Naive thymus-derived CD8-positive, alpha-beta T cell (primary cell): ENCODE results near the gene STAP2. TPM values are rescaled to one million over a fixed set of nuclear protein-coding genes. Genes with fewer than 3 reads are reported as not detected.
"Not testable (repeated sequence)": the region's sequence is repeated elsewhere in the genome, so short reads cannot be mapped to it uniquely, and the experiment has no call there.

Experiments used
- ATAC-seq, 2 donors: fragments of 150-1000 bp; cut with Tn5 transposase in 1 of 2; sonication (Bioruptor Pico), chemical (Tn5 transposase) in 1 of 2; 1 replicate in 1 of 2; 2 replicates in 1 of 2; pipeline ENCODE4 v1.10.0; 2021; ENCODE audit warnings: mild to moderate bottlenecking in 2 of 2, moderate library complexity in 2 of 2
- POLR2A ChIA-PET: fragments of 350-600 bp; sonication (Branson Sonifier 250); formaldehyde crosslinking; loops from one replicate; lab custom pipeline; 2021; ENCODE audit warnings: antibody characterized with exemption; lab: Charles Lee
- DNase-seq, 10 donors: peaks; one replicate each; pipeline versions ENCODE4 v3.0.0 to v3.0.0-alpha.2; 2020 to 2022
- H3K27ac Mint-ChIP-seq, 10 donors: one replicate each; pipeline ENCODE4 v1.8.0; 2020 to 2022; ENCODE audit warnings: mild to moderate bottlenecking in 10 of 10, mixed read lengths in 10 of 10, moderate library complexity in 4 of 10, inconsistent platforms in 1 of 10
- H3K27me3 Mint-ChIP-seq, 5 donors: one replicate each; pipeline ENCODE4 v1.8.0; 2021 to 2022; ENCODE audit warnings: mixed read lengths in 5 of 5
- H3K36me3 Mint-ChIP-seq, 3 donors: one replicate each; pipeline ENCODE4 v1.8.0; 2020 to 2022; ENCODE audit warnings: mixed read lengths in 3 of 3, mild to moderate bottlenecking in 2 of 3, inconsistent platforms in 1 of 3
- H3K4me1 Mint-ChIP-seq, 4 donors: one replicate each; pipeline ENCODE4 v1.8.0; 2021 to 2022; ENCODE audit warnings: mixed read lengths in 4 of 4
- H3K4me3 Mint-ChIP-seq, 10 donors: one replicate each; pipeline ENCODE4 v1.8.0; 2020 to 2022; ENCODE audit warnings: mild to moderate bottlenecking in 10 of 10, mixed read lengths in 10 of 10, moderate library complexity in 6 of 10, inconsistent platforms in 1 of 10
- H3K9me3 Mint-ChIP-seq, 9 donors: one replicate each; pipeline ENCODE4 v1.8.0; 2020 to 2022; ENCODE audit warnings: mixed read lengths in 9 of 9, mild to moderate bottlenecking in 3 of 9, inconsistent platforms in 1 of 9, moderate library complexity in 1 of 9
- polyA plus RNA-seq, 3 donors: library from polyadenylated mRNA; unstranded; fragments of 300-500 nt; fragmentation: Illumina TruSeq; gene quantifications; one replicate each; pipeline ENCODE4 v1.2.3, GENCODE V29; 2021
- total RNA-seq, 8 experiments: library from RNA in 2 of 8; stranded (reverse) in 2 of 8; gene quantifications; one replicate each; pipeline ENCODE4 v1.2.3 and lab custom pipeline; 2021 to 2026

The STAP2 gene
- total and polyA plus RNA-seq, 5 experiments from 2014 or later: 1.3 to 2.6 (median 1.5) TPM

GRCh38 chr19:4329858-4330257, 8.8 kb downstream of the STAP2 start:
- peak overlapping the region in 3 of 10 donors; percentile 28 to 95 (median 74) for H3K27ac Mint-ChIP-seq
- H3K4me3 Mint-ChIP-seq: peak overlapping the region in 6 of 10 donors; percentile 18 to 85 (median 54)
- H3K4me1 Mint-ChIP-seq: peaks cover 15 to 41% (median 33%) of the 10 kb centered on the region in 4 donors
- H3K27me3 Mint-ChIP-seq: peaks cover 0 to 4% (median 0%) of the 10 kb centered on the region in 5 donors
- H3K9me3 Mint-ChIP-seq: peaks cover 0 to 9% (median 0%) of the 10 kb centered on the region in 9 donors
- no peak for ATAC-seq
- DNase-seq: no peak
- POLR2A ChIA-PET: interaction anchor here (0.6 to 2.7 kb wide), 2 partner anchors 13 to 98 kb away, joined by 4 to 13 read pairs; partner anchors contain the start of gene MPND
- H3K36me3 Mint-ChIP-seq: peaks cover 0 to 2% (median 0%) of the 10 kb centered on the region in 3 donors

GRCh38 chr19:4328991-4329681, 9.5 kb downstream of the STAP2 start:
- peak overlapping the region in 9 of 10 donors; percentile 62 to 98 (median 91) for H3K27ac Mint-ChIP-seq
- peaks cover 13 to 39% (median 33%) of the 10 kb centered on the region in 4 donors for H3K4me1 Mint-ChIP-seq
- ATAC-seq, H3K27me3 Mint-ChIP-seq, H3K9me3 Mint-ChIP-seq, H3K36me3 Mint-ChIP-seq: not testable (repeated sequence)
- peak overlapping the region; percentile 75 to 95 (median 85) for H3K4me3 Mint-ChIP-seq
- DNase-seq: peak in 4 of 10 donors; percentile 37 to 51 (median 42)
- POLR2A ChIA-PET: interaction anchor here (0.6 to 2.7 kb wide), 3 partner anchors 8 to 97 kb away, joined by 3 to 13 read pairs (median 4); partner anchors contain the start of gene MPND

DNA sequence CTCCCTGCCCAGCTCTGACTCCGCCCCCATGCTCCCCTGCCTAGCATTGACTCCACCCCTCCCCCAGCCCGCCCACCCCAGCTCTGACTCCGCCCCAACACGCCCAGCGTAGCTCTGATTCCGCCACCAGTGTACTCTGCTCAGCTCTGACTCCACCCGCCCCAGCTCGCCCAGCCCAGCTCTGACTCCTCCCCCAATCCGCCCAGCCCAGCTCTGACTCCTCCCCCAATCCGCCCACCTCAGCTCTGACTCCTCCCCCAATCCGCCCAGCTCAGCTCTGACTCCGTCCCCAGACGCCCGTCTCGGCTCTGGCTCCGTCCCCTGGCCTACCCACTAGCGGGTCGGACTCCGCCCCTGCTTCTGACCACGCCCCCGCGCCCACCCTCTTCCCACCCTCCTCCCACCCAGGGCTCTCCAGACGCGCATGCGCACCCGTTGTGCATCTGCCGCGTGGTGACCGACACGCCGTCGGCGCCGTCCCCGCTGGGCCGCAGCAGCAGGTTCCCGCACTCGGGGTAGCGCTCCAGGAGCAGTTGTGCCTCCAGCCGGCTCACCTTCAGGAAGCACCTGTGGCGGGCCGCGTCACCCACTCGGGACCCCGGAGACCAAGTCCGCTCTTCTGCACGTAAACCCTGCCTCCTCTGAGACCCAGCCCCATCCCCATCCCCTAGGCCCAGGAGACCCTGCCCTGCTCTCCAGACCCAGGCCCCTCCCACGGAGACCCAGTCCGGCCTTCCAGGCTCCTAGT, 10.2 kb downstream of the STAP2 start:
- H3K27ac Mint-ChIP-seq: peak overlapping the region; percentile 43 to 98 (median 88)
- POLR2A ChIA-PET: interaction anchor here (0.5 to 2.7 kb wide), 10 partner anchors 8 to 640 kb away, joined by 3 to 18 read pairs (median 3); partner anchors contain the start of genes MPND and TMIGD2
- peak overlapping the region; percentile 75 to 95 (median 85) for H3K4me3 Mint-ChIP-seq
- DNase-seq (peak; percentile 87 to 99 (median 94)), ATAC-seq (peak; percentile 82 to 87)
- H3K36me3 Mint-ChIP-seq: no peaks in the 10 kb centered on the region
- H3K4me1 Mint-ChIP-seq: peaks cover 11 to 39% (median 33%) of the 10 kb centered on the region in 4 donors
- peaks cover 0 to 4% (median 0%) of the 10 kb centered on the region in 5 donors for H3K27me3 Mint-ChIP-seq
- H3K9me3 Mint-ChIP-seq: no peaks in the 10 kb centered on the region

DNA sequence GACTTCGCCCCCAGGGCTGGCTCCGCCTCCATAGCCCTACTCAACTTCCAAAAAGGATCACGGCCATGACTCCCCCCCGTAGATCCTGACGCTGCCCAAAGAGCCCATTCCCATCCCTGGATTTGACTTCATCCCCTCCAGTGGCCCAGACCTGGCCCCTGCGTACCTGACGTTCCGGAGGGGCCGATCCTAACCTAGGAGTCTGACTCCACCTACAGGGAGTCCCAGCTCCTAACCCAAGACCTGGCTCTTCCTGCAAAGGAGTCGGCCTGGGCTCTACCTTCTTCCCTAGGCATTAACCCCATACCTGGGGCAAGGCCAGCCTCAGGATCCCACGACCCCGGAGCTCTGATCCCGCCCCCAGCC, 10.8 kb downstream of the STAP2 start:
- no peaks in the 10 kb centered on the region for H3K36me3 Mint-ChIP-seq
- no peak for DNase-seq
- H3K4me1 Mint-ChIP-seq: peaks cover 11 to 39% (median 33%) of the 10 kb centered on the region in 4 donors
- H3K9me3 Mint-ChIP-seq: no peaks in the 10 kb centered on the region
- POLR2A ChIA-PET: interaction anchor here (0.5 to 1.3 kb wide), 8 partner anchors 10 to 640 kb away, joined by 3 to 18 read pairs (median 3); partner anchors contain the start of genes MPND and TMIGD2
- H3K27ac Mint-ChIP-seq: peak overlapping the region in 7 of 10 donors; percentile 62 to 95 (median 86)
- peaks cover 0 to 4% (median 0%) of the 10 kb centered on the region in 5 donors for H3K27me3 Mint-ChIP-seq
- peak overlapping the region; percentile 71 to 95 (median 85) for H3K4me3 Mint-ChIP-seq
- ATAC-seq: peak; percentile 16 to 28

- Mint-ChIP-seq H3K4me1 (peaks cover 11 to 39% (median 33%) of the 10 kb centered on the region in 4 donors), H3K27ac (peak overlapping the region in 7 of 10 donors; percentile 73 to 95 (median 86)), H3K9me3 (no peaks in the 10 kb centered on the region), H3K4me3 (peak overlapping the region; percentile 71 to 95 (median 85)), H3K27me3 (peaks cover 0 to 4% (median 0%) of the 10 kb centered on the region in 5 donors), H3K36me3 (no peaks in the 10 kb centered on the region)
- DNase-seq (peak; percentile 37 to 84 (median 58)), ATAC-seq (peak; percentile 27 to 29)
- POLR2A ChIA-PET: interaction anchor here (0.9 to 1.3 kb wide), 6 partner anchors 16 to 639 kb away, joined by 3 to 18 read pairs (median 3); partner anchors contain the start of genes MPND and TMIGD2
These were observed 11.3 kb downstream of the STAP2 start for GRCh38 chr19:4327252-4327876.

DNA sequence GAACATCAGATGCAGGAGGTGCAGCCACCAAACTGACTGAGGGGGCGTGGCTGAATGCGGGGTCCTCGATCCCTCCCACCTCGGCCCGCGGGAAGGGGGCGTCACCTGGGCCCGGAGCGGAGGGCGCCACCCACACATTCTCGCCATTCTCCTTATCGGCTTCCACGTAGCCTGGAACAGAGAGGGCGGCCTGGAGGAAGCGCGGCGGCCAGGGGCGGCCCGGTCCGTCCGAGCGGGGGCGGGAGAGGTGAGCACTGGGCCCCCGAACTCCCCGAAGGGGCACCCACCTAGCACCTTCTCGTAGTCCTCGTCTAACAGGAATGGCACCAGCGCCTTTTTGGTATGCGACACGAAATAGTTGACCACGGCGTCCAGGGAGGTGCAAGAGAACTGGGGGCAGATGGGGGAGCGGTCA, 11.8 kb downstream of the STAP2 start:
- H3K4me1 Mint-ChIP-seq: peaks cover 11 to 39% (median 33%) of the 10 kb centered on the region in 4 donors
- peaks cover 0 to 4% (median 0%) of the 10 kb centered on the region in 5 donors for H3K27me3 Mint-ChIP-seq
- peak overlapping the region; percentile 71 to 95 (median 85) for H3K4me3 Mint-ChIP-seq
- peak in 4 of 10 donors; percentile 21 to 50 (median 33) for DNase-seq
- H3K36me3 Mint-ChIP-seq: no peaks in the 10 kb centered on the region
- no peaks in the 10 kb centered on the region for H3K9me3 Mint-ChIP-seq
- peak overlapping the region in 2 of 10 donors; percentile 34 to 79 for H3K27ac Mint-ChIP-seq
- POLR2A ChIA-PET: no interaction called here
- no peak for ATAC-seq

- Mint-ChIP-seq H3K27me3 (peaks cover 0 to 4% (median 0%) of the 10 kb centered on the region in 5 donors), H3K36me3 (no peaks in the 10 kb centered on the region), H3K9me3 (no peaks in the 10 kb centered on the region), H3K27ac (peak overlapping the region in 4 of 10 donors; percentile 28 to 79 (median 40)), H3K4me1 (peaks cover 11 to 39% (median 33%) of the 10 kb centered on the region in 4 donors), H3K4me3 (peak overlapping the region; percentile 40 to 93 (median 71))
- ATAC-seq (no peak), DNase-seq (peak in 1 of 10 donors; percentile 66)
- POLR2A ChIA-PET: interaction anchor here (0.5 kb wide), 1 partner anchor 107 kb away, joined by 4 read pairs; no protein-coding TSS in a partner anchor
These were observed 12.3 kb downstream of the STAP2 start for GRCh38 chr19:4326215-4326836.

DNA sequence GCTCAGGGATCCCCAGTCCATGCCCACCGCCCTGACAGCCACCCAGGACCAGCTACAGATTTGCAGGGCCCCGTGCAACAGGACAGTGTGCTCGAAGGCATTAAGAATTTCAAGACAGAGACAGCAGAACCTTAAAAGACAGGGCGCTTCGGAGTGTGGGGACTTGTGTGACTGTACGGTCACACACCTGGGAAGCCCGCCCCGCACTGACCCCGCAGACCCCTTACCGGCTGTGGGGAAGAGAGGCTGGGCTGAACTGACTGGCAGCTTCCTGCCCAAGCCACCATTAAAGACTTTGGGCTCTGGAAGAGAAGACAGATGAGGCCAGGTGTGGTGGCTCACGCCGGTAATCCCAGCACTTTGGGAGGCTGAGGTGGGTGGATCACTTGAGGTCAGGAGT, 14.4 kb downstream of the STAP2 start:
- POLR2A ChIA-PET: interaction anchor here (1.0 to 2.7 kb wide), 2 partner anchors 19 to 45 kb away, joined by 3 to 8 read pairs; partner anchors contain the start of genes MPND and SHD
- ATAC-seq (no peak), DNase-seq (no peak)
- Mint-ChIP-seq H3K9me3 (no peaks in the 10 kb centered on the region), H3K36me3 (no peaks in the 10 kb centered on the region), H3K4me3 (no peak overlapping the region), H3K27me3 (peaks cover 0 to 4% (median 0%) of the 10 kb centered on the region in 5 donors), H3K4me1 (peaks cover 22 to 32% (median 28%) of the 10 kb centered on the region in 4 donors), H3K27ac (no peak overlapping the region)

DNA sequence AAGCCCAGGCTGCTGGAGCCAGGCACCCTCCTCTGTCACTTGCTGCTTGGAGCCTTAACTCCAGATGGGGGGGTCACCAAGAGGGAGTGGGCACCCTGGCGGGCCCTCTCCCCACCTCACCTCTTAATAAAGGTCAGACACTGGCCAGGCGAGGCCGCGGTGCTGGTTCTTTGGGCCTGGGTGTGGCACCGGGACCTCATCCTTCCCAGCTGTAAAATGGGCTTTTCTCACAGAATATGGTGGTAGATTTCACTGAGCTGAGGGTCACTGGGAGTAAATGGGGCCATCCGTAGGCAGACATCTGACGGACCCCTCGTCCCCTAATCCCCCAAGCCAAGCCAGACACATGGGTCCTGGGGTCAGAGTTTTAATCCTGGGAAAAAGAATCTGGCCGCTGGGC, 14.9 kb downstream of the STAP2 start:
- Mint-ChIP-seq H3K4me3 (no peak overlapping the region), H3K9me3 (no peaks in the 10 kb centered on the region), H3K36me3 (no peaks in the 10 kb centered on the region), H3K4me1 (peaks cover 22 to 27% (median 24%) of the 10 kb centered on the region in 4 donors), H3K27me3 (peaks cover 0 to 4% (median 0%) of the 10 kb centered on the region in 5 donors), H3K27ac (no peak overlapping the region)
- DNase-seq (no peak), ATAC-seq (no peak)
- POLR2A ChIA-PET: interaction anchor here (2.7 to 4.8 kb wide), 2 partner anchors 19 to 21 kb away, joined by 8 to 22 read pairs; partner anchors contain the start of genes FSD1, MPND and TMIGD2

DNA sequence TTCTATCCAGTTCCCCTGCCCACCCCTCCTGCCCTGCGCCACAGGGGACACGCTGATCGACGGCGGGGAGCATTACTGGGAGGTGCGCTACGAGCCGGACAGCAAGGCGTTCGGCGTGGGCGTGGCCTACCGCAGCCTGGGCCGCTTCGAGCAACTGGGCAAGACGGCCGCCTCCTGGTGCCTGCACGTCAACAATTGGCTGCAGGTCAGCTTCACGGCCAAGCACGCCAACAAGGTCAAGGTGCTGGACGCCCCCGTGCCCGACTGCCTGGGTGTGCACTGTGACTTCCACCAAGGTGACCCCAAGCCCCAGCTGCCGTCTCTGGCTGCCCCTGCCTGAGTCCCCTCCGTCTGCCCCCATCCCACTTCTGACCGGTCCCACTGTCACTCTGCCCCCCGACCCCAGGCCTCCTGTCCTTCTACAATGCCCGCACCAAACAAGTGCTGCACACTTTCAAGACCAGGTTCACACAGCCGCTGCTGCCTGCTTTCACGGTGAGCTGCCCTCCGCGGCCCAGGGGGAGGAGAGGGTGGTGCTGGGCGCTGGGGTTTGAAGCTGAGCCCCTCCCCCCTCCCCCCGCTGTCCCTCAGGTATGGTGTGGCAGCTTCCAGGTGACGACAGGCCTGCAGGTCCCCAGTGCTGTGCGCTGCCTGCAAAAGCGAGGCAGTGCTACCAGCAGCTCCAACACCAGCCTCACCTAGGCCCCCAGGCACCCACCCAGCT, 15.5 kb downstream of the STAP2 start:
- DNase-seq (no peak), ATAC-seq (no peak)
- peaks cover 0 to 2% (median 0%) of the 10 kb centered on the region in 5 donors for H3K27me3 Mint-ChIP-seq
- POLR2A ChIA-PET: interaction anchor here (2.7 to 4.8 kb wide), 2 partner anchors 20 kb away, joined by 8 to 22 read pairs; partner anchors contain the start of genes FSD1, MPND and TMIGD2
- H3K9me3 Mint-ChIP-seq: no peaks in the 10 kb centered on the region
- H3K36me3 Mint-ChIP-seq: no peaks in the 10 kb centered on the region
- no peak overlapping the region for H3K27ac Mint-ChIP-seq
- H3K4me3 Mint-ChIP-seq: no peak overlapping the region
- H3K4me1 Mint-ChIP-seq: peaks cover 16 to 23% (median 20%) of the 10 kb centered on the region in 4 donors
